ENCODE results near the gene PLCG1. TPM values are rescaled to one million over a fixed set of nuclear protein-coding genes. Genes with fewer than 3 reads are reported as not detected.

Gene PLCG1
- polyA plus RNA-seq, 1 donor from 2014 or later, result 164 TPM

- H3K79me2 ChIP-seq (replicated peaks; ENCODE audit: insufficient read depth, low read length), result no peaks in the 10 kb centered on the region
- no peaks in the 10 kb centered on the region for H4K20me1 ChIP-seq (ENCODE audit: insufficient read depth)
- no peaks in the 10 kb centered on the region for H3K27me3 ChIP-seq (ENCODE audit: insufficient read depth, low read depth, low read length)
- H3K4me2 ChIP-seq (ENCODE audit: low read length), result no peak overlapping the region
- no peak overlapping the region for H3K4me3 ChIP-seq (ENCODE audit: low read length)
- H3K9me3 ChIP-seq (ENCODE audit: low read length), result no peaks in the 10 kb centered on the region
- H3K9me2 ChIP-seq (ENCODE audit: insufficient read depth, low read length), result no peaks in the 10 kb centered on the region
- no peak for TF ChIP-seq RAD21 (conservative IDR thresholded peaks at IDR 0.05)
- TF ChIP-seq EP300 (conservative IDR thresholded peaks at IDR 0.05; ENCODE audit: poor library complexity, severe bottlenecking), result no peak
- no peak for TF ChIP-seq TAF1 (IDR thresholded peaks at IDR 0.05; ENCODE audit: low read depth)
- peaks cover 38% of the 10 kb centered on the region for H3K36me3 ChIP-seq (ENCODE audit: insufficient read depth, low read length)
- no peaks in the 10 kb centered on the region for H3F3A ChIP-seq (ENCODE audit: insufficient read depth, low read length, poor library complexity, severe bottlenecking)
- no peak overlapping the region for H2AFZ ChIP-seq (ENCODE audit: low read depth, low read length)
- no peak overlapping the region for H3K27ac ChIP-seq (ENCODE audit: low read length)
- H3K9ac ChIP-seq (ENCODE audit: low read length), result no peak overlapping the region
These were observed 15.9 kb upstream of the PLCG1 start for GRCh38 chr20:41121399-41121798.

- Histone ChIP-seq H3K79me2 (replicated peaks; ENCODE audit: insufficient read depth, low read length) (no peaks in the 10 kb centered on the region), H3K27me3 (ENCODE audit: insufficient read depth, low read depth, low read length) (no peaks in the 10 kb centered on the region), H3K4me2 (ENCODE audit: low read length) (no peak overlapping the region), H2AFZ (ENCODE audit: low read depth, low read length) (no peak overlapping the region), H3K36me3 (ENCODE audit: insufficient read depth, low read length) (peaks cover 38% of the 10 kb centered on the region), H3K4me3 (ENCODE audit: low read length) (no peak overlapping the region), H3K9me3 (ENCODE audit: low read length) (no peaks in the 10 kb centered on the region), H3K9me2 (ENCODE audit: insufficient read depth, low read length) (no peaks in the 10 kb centered on the region), H3F3A (ENCODE audit: insufficient read depth, low read length, poor library complexity, severe bottlenecking) (no peaks in the 10 kb centered on the region), H4K20me1 (ENCODE audit: insufficient read depth) (no peaks in the 10 kb centered on the region), H3K27ac (ENCODE audit: low read length) (no peak overlapping the region), H3K9ac (ENCODE audit: low read length) (no peak overlapping the region)
- TF ChIP-seq SMC3 (conservative IDR thresholded peaks at IDR 0.05; ENCODE audit: poor library complexity) (no peak), EZH2 (IDR thresholded peaks at IDR 0.05; ENCODE audit: borderline replicate concordance, insufficient read depth, low read length, poor library complexity, severe bottlenecking) (no peak), REST (IDR thresholded peaks at IDR 0.05; ENCODE audit: borderline replicate concordance) (no peak), POLR2AphosphoS5 (IDR thresholded peaks at IDR 0.05) (no peak), TAF1 (IDR thresholded peaks at IDR 0.05; ENCODE audit: low read depth) (no peak), RAD21 (conservative IDR thresholded peaks at IDR 0.05) (no peak), MXI1 (conservative IDR thresholded peaks at IDR 0.05; ENCODE audit: poor library complexity, severe bottlenecking) (no peak), EP300 (conservative IDR thresholded peaks at IDR 0.05; ENCODE audit: poor library complexity, severe bottlenecking) (no peak), CTCF (IDR thresholded peaks at IDR 0.05; ENCODE audit: poor library complexity, severe bottlenecking) (no peak)
These were observed 13.7 kb upstream of the PLCG1 start for GRCh38 chr20:41123631-41124030.

All from neural cell (in vitro differentiated cells).